Measurements from ENCODE around the gene ZBTB7A. TPM values are rescaled to one million over a fixed set of nuclear protein-coding genes. Genes with fewer than 3 reads are reported as not detected.
A peak's percentile ranks its signal among the peaks of the same experiment; 100 is the strongest.

Gene ZBTB7A
- 16.9 TPM for total RNA-seq (ENCODE audit: insufficient read depth, low replicate concordance)

DNA sequence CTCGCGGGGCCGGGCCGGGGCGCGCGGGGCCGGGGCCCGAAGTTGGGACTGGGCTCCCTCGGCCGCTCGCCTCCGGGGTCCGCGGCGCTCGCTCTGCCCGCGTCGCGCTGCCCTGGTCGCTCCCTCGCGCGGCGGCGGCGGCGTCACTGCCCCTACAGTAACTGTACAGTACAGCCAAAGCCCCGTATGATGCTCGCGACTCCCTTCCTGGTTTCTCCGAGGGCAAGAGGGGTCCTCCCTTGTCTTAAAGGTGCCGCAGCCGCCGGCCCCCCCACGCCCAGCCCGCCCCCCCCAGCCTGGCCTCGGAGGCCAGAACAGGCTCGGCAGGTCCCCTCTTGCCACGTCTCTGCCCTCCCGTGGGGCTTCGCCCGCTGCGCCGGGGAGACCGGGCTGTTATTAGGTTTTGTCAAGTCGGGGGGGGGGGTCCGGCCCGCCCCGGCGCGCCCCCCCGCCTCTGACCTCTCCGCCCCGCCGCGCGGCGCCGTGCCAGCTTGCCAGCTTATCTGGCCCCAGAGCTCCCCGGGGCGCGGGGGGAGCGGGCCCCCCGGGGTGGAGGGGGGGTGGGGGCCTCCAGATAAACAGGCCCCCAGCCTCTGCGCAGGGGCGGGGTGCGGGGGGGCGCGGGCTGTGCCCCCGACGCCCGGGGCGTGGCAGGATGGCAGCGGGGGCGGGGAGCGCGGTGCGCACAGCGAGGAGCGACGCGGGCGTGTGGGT is at the start of gene ZBTB7A:
TSS of gene ZBTB7A (minus strand) at position 218 of the 714 bp plus-strand sequence. CDS start 11,667 bp downstream, outside the sequence.
- peak; percentile 90 for DNase-seq (ENCODE audit: low spot score)

DNA sequence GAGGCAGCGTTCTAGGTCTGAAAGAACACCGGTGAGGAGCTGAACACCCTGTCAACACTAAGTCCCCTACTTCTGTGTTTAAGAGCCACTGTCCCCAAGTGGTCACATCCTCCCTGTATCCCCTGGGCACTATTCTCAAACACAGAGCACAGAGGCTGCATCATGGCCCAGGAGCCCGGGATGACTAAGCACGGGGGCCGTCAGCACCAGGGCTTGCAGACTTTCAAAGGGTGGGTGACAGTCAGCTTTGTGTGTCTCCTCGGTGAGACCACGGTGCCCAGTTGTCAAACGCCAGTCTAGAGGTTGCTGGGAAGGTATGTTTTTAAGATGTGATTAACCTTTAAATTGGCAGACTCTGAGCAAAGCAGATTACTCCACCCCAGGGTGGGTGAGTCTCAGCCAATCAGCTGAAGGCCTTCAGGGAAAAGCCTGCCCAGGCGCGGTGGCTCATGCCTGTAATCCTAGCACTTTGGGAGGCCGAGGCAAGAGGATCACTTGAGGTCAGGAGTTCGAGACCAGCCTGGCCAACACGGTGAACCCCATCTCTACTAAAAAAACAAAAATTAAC is 49.2 kb upstream of the ZBTB7A start:
- DNase-seq (ENCODE audit: low spot score): no peak

DNA sequence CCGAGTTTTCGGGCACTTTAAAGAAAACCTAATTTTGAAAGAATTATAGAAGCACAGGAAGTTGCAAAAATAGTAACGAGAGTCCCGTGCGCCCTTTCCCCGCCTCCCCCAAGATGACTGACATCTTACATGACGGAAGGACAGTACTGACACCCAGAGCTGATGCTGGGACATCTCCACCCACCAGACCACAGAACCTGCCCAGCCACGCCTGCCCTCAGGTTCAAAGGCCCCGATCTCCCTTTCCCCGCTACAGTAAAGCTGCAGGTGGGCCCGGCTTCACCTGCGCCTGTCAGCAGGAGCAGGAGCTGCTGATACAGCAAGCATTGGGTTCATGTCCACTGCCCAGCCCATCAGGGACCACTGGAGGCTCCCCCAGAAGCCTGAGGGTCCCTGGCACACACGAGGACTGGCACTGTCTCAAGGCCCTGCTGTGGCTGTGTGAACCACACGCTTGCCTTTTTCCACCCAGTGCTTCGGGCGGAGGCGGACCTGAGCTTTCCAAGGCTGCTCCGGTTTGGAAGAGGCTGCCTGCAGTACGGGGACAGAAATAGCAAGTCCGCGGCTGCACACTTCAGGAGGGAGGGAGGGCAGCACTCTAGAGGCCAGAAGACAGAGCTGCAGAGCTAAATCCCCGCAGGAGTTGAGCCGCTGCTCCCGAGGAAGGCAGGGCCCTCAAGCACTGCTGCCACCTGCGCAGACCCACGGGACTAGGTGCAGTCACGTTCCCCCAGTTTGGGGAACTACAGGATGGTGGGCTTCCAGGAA is 48.5 kb upstream of the ZBTB7A start:
- DNase-seq (ENCODE audit: low spot score): no peak

DNA sequence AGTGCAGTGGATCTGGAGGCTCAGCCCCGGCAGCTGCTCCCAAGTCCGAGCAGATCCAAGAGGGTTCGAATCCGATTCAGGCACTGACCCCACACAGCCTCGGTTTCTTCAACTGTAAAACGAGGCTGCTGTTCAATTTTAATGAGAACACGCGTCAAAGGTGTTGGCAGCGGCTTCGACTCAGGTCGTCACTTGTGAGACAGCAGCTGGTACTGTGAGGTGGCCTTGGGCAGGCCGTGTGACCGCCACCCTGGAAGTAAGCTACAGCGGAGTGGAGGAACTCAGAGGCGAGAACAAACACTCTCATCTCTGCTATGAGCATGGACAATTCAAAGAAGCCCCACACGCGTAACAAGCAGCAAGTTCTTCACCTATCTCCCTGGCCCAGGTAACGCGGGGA is 47.5 kb upstream of the ZBTB7A start:
- no peak for DNase-seq (ENCODE audit: low spot score)

DNA sequence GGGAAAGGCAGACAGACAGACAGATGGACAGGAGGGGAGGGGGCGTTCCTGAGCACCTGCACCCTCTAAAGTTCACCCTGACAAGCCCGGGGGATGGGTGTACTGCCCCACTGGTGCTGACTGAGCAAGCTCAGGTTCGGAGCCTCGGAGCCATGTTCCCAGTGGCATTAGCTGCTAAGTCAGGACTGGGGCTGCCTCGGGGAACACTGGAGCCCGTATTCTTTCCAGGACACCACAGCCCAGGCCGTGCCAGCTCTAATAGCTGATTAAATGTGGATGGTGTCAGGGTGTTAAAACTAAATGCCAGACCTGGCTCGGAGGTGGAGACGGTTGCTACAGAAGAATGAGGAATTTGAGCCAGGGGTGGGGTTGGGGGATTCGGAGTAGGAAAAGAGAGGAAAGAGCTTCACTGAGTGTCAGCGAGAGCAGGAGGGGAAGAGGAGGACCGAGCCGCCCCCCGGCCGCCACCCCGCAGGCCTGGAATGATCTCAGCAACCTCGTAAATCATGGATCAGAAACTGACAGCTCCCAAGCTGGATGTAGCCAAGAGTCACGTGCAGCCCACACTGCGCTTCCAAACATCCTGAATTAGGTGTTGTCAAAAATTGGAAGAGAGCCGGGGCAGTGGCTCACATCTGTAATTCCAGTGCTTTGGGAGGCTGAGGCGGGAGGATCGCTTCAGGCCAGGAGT is 46.8 kb upstream of the ZBTB7A start:
- DNase-seq (ENCODE audit: low spot score): no peak

DNA sequence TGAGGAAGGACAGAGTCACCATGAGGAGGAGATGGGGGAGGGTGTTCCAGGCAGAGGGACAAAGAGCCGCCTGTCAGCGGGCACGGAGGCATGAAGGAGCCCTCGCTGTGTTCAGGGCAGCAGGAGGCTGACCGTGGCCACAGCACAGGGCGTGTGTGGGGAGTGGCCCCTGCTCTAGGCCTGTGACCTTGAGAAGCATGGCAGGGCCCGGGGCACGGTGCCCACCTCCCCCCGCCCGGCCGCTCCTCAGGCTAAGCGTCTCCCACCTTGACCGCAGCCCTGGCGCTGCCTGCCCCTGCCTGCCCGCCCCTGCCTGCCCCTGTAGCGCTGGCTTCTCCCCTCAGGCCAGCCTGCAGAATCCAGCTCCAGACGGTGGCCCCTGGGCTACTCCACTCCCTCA is 45.7 kb upstream of the ZBTB7A start:
- DNase-seq (ENCODE audit: low spot score): no peak

DNA sequence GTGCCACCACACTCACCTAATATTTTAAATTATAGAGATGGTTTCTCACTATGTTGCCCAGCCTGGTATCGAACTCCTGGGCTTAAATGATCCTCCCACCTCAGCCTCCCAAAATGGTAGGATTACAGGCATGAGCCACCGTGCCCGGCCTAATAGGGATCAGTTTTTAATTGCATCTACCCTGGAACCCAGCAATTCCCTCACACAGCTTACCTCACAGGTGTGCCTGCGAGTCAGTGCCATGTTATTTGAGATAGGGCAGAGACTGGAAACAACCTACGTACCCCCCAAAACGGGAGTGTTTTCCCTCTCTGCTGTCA is 42.9 kb upstream of the ZBTB7A start:
- no peak for DNase-seq (ENCODE audit: low spot score)

DNA sequence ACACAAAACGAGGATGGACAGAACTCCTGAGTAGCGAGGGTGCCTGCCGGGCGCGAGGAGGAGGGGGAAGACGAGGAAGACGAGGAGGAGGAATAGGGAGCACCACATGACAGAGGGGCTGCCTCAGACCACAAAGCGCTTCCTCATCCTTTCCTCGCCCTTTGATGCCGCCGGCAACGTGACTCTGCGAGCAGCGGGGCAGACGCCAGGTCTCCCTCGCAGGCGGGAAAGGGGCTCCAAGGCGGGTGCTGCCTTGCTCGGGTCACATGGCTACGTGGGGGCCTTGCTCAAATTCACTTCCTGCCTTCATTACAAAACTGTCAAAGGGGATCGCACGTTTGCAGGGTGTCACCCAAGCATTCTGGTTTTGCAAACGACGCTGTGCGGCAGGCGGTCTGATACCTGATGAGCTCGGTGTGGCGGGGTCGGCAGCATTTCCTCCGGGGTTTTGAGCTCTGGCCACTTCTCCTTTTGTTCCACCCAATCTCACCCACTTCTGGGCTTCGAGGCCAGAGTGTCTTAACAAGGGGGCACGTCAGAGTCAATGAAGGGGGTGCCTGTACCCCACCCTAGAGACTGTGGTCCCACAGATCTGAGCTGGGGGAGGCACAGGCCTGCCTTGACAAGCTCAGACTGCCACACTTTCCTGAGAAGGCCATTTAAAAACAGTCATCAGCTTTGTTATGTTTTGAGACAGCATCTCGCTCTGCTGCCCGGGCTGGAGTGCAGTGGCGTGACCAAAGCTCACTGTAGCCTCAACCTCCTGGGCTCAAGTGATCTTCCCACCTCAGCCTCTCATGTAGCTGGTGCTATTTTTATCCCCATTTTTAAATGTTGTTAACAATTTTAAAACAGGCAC is 42.3 kb upstream of the ZBTB7A start:
- no peak for DNase-seq (ENCODE audit: low spot score)

DNA sequence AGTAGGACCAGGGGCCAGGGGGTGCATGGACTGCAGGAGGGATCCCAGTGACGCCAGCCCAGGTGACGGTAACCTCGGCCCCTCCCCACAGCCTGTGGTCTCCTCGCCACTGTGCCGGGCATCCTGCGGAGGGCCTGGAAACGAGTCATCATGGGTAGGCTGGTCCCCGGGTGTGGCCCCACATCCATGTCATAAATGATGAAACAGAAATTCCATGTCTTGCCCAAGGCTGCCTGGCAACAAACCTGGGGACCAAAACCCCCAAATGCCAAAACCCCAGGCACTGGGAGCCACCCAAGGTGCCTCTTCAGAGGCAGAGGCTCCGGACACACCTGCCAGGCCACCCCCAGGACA is 36.4 kb upstream of the ZBTB7A start:
- DNase-seq (ENCODE audit: low spot score): no peak

DNA sequence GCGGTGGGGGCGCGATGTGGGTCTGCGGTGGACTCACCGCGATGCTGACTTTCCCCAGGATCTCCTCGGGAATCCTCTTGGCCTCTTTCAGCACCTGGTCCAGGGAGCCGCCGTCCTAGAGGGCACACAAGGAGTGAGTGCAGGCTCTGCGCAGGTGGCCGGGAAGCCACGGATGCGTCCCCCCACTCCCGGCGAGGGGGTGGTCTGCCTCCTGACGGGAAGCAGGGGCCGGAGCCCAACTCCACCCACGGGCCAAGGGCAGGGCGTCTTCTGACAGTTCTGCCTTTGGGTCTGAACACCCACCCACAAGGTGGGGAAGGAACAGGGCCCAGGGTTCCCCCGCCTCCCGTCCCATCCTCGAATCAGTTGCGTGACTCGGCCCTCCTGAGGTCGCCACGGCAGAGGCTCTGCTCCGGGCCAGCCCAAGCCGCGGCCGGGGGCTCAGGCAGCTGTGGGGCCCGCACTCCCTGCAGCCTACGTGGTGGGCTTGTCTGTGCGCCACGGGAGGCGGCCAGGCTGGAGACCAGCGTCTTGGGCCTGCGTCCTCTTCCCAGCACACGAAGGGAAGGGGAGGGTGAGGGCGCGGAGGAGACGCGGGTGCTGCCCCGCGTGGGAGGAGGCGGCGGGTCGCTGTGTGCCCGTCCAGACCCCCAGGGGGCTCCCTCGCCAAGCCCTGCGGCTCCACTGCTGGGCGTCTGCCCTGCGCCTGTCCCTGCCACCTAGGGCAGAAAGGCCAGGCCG is 35.8 kb upstream of the ZBTB7A start:
- no peak for DNase-seq (ENCODE audit: low spot score)

DNA sequence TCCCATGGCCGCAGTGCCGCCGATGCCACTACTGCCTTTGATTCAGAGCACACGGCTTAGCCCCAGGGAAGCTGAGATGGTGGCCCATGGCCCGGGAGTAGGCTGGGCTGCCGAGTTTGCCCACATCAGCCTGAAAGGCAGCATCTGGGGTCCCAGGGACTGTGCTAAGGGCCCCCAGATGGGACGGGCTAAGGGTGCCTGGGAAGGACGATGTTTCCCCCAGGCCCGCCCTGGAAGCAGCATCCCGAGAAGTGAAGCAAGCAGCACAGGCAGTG is 34.7 kb upstream of the ZBTB7A start:
- DNase-seq (ENCODE audit: low spot score): no peak

DNA sequence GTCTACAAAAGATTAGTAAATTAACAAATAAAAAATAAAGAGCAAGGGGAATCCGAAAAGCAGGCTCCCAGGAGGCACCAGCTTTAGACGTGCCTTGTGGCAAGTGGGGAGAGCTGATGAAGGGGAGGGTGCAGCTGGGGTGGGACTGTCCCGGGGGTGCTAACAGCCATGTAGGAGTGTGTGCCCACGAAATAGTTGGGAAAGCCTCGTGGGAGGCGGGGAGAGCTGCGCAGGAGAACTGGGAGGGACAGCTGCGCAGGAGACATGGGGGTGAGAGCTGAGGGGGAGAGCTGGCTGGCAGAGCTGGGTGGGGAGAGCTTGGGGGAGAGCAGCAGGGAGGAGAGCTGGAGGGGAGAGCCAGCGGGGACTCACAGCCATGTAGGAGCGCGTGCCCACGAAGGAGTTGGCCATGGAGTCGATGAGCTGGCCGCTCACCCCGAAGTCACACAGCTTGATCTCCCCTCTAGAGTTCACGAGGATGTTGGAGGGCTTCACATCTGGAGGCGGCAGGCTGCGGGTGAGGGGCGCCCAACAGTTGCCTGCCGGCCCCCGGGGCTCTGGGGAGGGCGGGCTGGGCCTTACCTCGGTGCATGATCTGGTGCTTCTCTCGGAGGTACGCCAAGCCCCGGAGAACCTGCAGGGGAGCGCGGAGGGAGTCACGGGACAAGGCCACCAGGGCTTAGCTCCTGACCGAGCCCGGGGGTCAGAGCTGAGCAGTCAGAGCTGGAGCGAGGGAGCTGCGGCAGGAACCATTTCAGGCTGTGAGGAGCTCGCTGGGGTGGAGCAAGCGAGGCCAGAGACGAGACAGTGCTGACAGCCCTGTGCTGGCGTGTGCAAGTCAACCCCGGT is 34.2 kb upstream of the ZBTB7A start:
- no peak for DNase-seq (ENCODE audit: low spot score)

DNA sequence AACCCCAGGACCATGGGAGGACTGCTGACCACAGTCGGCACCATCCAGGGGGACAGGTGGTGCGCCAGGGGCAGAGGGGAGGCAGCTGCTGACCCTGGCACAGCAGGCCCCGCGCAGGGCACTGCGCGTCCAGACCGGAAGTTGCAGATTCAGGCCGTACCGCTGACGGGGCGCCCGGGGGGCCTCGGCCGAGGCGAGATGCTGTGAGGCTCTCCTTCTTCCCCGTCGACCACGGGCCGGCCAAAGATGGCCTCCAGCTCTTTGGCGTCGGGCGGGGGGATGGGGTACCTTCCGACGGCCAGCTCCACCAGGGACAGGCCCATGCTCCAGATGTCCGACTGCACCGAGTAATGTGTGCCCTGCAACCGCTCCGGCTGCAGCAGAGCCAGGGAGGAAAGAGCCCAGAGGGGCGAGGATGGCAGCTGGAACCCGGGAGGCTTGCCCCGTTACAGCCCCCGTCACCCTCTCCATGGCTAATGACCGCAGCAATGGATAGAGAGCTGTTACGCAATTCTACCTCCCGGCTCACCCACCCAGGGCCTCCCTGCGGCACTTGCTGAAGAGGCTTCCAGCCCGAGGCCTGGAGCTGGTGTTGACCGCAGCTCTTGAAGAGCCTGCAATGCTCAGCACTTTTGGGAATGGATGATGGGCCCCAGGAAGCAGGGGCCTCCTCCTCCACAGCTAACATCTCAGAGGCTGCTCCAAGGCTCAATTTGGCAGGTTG is 32.5 kb upstream of the ZBTB7A start:
- DNase-seq (ENCODE audit: low spot score): no peak

DNA sequence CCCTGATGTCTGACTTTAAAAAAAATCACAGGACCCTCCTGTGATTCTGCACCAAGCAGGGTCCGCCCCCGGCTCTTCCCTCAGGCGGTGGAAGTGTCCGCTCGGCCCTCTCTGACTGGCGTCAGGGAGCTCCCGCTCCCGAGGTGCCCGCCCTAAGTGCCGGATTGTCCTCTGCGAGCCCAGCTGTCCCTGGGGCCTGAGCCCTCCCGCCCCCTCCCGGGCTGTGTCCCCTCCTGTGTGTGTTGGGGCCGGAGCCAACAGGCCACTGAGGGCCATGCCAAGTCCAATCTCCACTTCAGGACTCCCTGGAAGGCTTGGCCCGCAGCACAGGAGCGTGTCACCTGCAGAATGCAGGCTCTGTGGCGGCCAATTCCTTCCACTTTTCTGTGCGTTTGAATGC is 31.8 kb upstream of the ZBTB7A start:
- DNase-seq (ENCODE audit: low spot score): no peak

DNA sequence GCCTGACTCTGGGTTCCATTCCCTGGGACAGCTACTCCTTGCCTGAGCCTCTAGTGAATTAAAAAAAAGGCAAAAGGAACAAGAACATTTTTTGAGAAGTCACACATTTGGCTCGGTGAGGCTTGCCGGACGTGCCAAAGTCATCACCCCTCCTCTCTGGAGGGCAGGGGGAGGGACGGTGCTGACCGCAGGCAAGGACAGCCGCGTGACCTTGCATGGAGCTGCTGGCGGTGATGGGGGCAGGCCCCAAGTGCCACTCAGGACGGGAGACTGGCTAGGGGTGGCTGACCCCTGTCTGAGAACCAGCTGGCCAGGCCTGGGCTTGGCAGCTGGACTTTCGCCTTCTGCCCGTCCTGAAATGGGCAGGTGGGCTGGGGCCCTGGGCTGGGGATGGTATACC is 30.8 kb upstream of the ZBTB7A start:
- no peak for DNase-seq (ENCODE audit: low spot score)

DNA sequence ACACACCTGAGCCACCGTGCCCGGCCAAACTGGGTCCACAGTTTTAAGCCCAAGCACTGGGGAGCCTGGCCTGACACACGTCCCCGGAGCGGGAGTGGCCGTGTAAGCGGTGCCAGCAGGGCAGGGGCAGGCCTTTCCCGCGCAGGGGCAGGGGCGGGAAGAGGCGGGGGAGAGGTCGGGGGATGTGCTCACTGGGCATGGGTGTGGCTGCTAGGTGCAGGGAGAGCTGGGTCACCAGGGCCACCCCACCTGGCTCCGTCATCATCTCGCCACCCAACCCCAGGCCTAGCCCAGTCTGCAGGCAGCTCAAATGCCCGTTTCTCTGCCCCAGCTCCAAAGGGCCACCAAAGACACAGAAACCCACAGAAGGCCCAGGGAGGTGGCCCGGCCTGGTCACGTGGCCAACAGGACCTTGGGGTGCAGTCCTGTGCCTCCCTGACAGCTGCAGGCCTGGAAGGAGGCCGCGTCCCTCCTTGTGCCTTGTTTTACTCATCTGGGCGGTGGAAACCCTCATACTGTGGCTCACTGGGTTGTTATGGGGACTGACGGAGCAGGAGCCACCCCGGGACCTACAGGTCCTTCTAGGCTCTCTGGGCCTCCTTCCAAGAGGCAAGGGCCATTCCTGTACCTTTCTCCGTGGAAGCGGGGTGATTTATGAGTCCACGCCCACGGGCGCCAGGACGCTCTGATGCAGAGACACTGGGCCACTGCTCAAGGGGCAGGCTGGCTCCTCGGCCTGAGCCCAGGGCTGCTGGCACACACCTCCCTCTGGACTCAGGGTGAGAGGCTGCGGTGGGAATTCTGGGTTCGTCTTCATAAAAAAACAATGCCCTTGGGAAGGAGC is 29.6 kb upstream of the ZBTB7A start:
- DNase-seq (ENCODE audit: low spot score): no peak

DNA sequence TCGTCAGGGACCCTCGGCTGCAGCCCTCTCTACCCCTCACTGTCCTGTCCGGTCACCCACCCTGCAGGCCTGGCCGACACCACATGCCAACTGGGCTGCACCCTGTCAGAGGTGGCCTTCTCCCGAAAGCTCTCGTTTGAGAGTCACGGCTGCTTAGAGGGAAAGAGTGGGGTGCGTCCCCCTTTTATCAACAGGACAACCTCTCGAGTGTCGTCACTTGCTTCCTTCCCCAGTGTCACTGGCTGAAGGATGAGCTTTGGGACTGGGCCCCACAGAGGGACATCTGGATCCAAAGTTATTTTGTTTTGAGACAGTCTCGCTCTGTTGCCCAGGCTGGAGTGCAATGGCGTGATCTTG is 28.8 kb upstream of the ZBTB7A start:
- no peak for DNase-seq (ENCODE audit: low spot score)

DNA sequence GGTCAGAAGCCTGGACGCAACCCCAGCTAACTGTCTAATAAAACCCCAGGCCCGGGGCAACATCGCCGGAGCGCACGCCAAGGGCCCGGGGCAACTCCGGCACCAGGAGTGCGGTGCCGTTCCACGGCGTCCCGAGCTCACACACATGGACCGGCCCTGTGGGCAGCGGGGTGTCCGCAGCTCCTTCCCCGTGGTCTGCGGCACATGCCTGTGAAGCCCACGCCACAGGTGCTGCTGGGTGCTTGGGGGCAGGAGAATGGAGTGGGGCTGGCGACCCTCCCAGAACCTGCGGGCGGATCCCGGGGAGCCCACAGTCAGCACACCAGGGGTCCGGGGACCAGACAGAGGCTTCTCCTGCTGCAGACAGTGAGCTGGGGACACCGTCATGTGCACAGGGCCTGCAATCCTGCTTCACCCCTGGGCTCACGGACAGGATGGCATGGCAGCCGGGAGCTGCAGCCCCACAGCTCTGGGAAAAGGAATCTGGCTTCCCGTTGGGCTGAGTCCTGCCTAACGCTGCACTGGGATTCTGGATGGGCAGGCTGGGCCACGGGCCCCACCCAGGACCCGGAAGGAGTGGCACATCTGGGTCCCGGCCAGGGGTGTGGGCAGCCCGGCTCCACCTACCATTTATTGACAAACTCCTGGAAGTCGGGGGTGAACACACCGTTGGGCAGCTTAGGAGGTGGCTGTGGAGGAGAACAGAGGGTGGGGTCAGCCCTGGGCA is 28.2 kb upstream of the ZBTB7A start:
- DNase-seq (ENCODE audit: low spot score): no peak
